GM21717 (cell line): Measurements from ENCODE around the gene FHOD3.

Experiments used
- ATAC-seq: cut with Tn5 transposase; IDR thresholded peaks from one replicate; pipeline ENCODE4 v1.9.1; 2021; ENCODE audit warnings: mild to moderate bottlenecking, moderate library complexity; ENCODE audit not compliant: unreplicated experiment

FHOD3 gene

DNA sequence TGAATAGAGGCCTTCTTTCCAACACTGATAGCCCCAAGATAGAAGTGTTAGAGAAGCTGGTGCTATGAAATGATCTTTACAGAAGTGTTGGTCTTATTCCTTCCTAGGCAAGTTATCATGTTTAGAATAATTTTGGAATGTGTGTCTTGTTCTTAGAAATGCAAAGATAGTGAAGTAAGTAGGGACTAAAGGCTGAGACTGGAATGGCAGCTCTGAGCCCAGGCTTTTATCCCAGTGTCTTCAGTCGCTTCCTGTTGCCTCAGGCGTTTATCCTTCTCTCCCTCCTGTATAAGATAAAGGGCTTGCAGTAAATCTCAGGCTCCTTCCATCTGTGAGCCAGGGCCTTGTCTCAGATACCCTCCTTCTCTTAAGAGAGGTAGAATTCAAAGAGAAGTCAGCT is 313.1 kb downstream of the FHOD3 start:
- ATAC-seq, result no peak

GRCh38 chr18:36613069-36613468 is 315.6 kb downstream of the FHOD3 start:
- ATAC-seq, result no peak

GRCh38 chr18:36613810-36614209 is 316.3 kb downstream of the FHOD3 start:
- no peak for ATAC-seq

GRCh38 chr18:36620788-36621187 is 323.3 kb downstream of the FHOD3 start:
- ATAC-seq, result no peak

DNA sequence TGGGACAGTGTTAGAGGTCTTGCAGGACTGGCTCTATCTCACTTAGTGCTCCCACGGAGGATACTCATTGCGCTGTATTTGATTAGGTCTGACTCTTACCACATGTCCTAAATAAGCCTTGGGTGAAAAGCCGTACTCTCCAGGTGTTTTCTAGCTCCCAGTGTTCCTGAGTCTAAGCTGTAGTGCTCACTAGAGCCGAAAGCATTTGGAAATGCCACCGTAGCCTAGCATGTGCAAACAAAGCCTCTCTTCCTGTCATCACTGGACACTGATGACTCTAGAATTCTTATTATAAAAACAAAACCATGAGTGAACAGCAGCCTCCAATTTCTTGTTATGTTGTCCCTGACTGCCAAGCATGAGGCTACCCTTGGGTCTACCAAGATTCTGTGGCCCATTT is 325.1 kb downstream of the FHOD3 start:
- no peak for ATAC-seq

DNA sequence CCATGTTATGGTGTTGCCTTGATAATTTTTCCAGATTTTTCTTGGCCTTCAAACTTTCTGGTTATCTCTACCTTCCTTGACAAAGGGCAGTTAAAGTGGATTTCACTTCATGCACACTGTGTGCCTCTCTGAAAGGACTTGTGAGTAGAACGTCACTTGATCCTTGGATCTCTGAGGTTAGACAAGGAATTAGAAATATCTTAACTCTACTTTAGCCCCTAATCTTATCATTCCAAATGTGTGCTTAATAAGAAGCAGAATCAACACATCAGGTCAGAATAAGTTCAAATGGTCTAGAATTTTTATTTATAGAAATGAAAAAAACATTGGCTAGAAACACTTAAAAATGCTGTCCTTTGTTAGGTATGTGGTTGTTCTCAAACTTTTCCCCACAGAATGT is 325.6 kb downstream of the FHOD3 start:
- no peak for ATAC-seq

DNA sequence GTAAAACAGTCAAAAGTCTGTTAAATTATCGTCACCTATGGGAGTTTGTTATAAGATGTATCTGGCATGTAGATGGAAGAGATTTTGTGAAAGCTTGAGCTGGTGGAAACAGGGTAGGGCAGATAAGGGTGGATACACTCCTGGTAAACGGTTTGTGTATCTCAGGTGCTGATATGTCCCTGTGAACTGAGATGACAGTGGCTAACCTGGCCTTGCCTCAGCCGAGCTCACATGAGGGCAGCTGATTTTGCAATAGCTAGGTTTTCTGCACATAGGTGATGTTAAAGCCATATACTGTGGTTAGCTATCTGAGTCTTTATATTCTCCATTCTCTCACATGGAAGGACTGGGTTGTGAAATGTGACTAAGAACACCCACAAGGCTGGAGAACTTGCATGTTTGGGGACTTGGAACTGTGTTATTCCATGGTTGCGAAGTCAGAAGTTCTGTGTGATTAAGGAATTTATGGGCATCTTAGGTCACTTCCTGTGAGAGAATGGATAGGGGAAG is 326.2 kb downstream of the FHOD3 start:
- no peak for ATAC-seq

GRCh38 chr18:36624451-36625167 is 327.1 kb downstream of the FHOD3 start:
- ATAC-seq, result no peak

GRCh38 chr18:36625386-36625785 is 327.9 kb downstream of the FHOD3 start:
- ATAC-seq, result no peak

DNA sequence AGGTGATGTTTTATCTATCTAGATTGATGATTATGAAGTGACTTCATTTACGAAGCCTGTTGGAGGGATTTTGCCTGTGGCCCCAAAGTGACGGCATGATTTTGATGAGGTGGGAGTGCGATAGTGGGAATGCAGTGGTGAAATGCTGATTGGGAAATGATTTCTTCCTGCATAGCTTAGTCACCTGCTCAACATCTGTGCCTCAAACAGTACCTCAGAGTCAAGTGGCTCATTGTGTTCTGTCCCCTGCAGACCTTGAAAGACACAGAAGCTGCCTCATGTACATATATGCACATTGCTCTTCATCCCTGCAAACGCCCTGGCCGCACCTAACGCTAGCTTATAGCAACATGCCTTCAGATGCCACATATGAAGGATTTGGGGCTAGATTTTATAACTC is 330.1 kb downstream of the FHOD3 start:
- no peak for ATAC-seq

- ATAC-seq, result no peak
These were observed 331.1 kb downstream of the FHOD3 start for GRCh38 chr18:36628435-36629137.

DNA sequence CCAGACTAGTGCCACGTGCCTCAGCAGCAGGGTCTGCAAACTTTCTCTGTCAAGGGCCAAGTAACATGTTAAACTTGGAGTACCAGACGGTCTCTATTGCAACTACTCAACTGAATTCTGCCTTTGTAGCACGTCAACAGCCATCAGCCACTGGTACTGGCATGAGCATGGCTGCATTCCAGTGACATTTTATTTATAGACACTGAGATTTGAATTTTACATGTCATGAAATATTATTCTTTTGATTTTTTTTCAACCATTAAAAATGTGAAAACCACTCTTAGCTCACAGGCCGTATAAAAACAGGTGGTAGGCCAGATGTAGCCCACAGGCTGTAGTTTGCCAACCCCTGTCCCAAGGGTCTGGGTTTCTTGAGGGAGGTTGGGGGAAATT is 331.6 kb downstream of the FHOD3 start:
- ATAC-seq, result no peak

DNA sequence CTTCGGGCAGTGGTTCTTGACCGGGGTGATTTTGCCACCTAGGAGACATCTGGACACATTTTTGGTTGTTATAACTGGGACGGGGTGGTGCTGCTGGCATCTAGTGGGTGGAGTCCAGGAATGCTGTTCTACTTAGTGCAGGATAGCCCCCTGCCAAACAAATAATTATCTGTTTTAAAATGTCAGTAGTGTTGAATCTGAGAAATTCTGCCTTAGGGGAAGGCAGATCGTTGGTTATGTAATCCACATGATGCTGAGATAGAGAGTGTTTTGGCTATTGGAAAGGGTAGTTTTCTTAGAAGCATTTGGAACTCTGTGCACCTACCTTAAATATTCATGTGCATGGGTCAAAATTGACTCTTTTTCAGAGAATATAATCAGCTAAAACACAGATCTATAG is 332.3 kb downstream of the FHOD3 start:
- ATAC-seq, result no peak

DNA sequence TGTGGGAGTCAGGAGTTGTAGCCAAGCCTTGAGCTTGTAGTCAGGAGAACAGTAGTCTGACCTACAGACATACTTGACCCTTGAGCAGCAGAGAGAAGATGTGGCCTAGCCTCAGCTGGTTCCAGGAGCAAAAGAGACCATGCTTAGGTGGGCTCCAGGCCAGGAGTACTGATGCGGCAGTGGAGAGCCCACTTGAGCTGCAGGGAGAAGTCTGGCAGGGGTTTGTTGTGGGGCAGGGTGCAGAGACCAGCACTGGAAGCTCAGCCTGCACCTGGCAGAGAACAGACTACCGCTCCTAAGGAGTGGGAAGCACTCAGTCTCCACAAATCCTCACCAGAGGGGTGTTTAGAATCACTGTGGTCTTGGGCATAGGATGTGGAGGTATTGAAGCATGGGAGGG is 333.4 kb downstream of the FHOD3 start:
- no peak for ATAC-seq

DNA sequence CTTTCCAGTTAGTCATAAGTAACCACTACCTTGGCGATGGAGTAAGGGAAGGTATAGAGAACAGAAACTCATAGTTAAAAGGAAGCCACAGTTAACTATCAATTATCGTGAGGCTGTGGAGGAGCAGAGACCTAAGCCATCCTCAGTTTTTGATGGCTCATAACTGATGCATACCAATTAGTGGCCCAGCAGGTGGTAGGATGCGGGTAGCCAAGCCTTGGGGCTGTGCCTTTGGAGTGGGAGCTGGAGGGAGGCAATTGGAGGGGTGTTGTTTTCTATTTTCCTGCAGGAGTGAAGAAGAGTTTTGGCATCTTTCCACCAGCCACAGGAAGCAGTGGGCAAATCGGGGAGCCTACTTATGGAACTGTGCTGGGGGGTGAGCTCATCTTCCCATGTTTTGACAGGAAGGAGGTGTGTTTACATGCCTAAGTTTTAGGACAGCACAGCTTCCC is 336.5 kb downstream of the FHOD3 start:
- no peak for ATAC-seq

GRCh38 chr18:36634573-36635216 is 337.2 kb downstream of the FHOD3 start:
- no peak for ATAC-seq

GRCh38 chr18:36635414-36636096 is 338.0 kb downstream of the FHOD3 start:
- peak; percentile 40 for ATAC-seq

GRCh38 chr18:36636237-36636817 is 338.8 kb downstream of the FHOD3 start:
- peak; percentile 35 for ATAC-seq

DNA sequence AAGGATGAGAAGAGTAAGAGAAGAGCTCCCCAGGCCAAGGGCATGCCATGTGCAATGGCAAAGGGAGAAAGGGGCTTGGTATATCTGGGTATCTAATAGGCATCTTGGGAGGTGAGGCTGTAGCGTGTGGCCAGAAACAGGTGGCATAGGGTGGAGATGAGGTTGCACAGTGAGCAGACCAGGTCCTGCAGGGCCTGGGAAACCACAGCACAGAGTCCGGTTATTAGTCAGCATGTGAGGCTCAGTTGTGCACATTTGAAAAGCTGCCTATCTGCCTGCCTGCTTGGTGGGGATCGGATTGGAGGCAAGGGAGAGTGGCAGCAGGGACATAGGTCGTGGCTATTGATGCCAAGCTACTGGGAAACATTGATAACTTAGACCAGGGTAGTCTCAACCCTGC is 340.7 kb downstream of the FHOD3 start:
- peak; percentile 93 for ATAC-seq

- no peak for ATAC-seq
These were observed 342.8 kb downstream of the FHOD3 start for GRCh38 chr18:36640021-36640952.
